ENCODE measurements around the gene BTBD2. TPM values are rescaled to one million over a fixed set of nuclear protein-coding genes. Genes with fewer than 3 reads are reported as not detected.

The BTBD2 gene
- total and polyA plus RNA-seq, 2 of the 13 experiments (the other 11 are each of a cell fraction or from before 2014, with no cell fraction given), result 28.1 to 45.3 TPM

DNA sequence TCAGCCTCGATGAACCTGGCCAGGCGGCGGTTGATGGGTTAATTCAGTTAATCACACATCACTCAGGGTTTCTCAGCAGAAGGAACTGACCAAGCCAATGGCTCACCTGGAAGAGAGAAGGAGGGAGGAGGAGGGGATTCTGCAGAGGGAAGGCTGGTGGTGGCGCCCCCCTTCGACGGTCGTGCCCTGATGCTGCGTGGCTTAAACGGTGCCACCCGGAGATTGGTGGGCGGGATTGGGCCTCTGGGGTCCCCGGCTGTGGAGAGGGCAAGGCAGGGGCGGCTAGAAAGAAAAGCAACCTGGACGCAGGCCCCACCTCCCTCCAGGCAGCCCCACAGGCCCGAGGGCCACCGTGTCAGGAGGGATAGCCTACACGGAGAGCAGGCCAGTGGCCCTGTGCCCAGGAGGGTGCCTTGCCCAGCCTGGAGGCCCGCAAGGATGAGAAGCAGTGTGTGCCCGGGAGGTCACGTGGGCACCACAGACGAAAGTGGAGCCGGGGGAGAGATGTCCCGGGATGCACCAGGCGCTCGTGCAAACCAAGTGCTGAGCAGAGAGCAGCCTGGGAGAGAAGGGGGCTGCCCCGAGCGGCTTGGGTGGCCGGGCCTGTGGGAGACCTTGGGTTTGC, 58.5 kb downstream of the BTBD2 start:
- WGBS (ENCODE audit: low lambda C conversion rate), result 98% methylated on average over 28 of the region's 28 CpGs
- in situ Hi-C loops (cut with HindIII; ENCODE audit: extremely low pct_ligation_motif_present, low pct_unique_long_range_greater_than_20kb), result no loop called here
- Histone ChIP-seq H4K20me1 (ENCODE audit: insufficient read depth, low read length) (peaks cover 38% of the 10 kb centered on the region; the same call in 1 of the 2 replicates), H2AFZ (ENCODE audit: low read length) (no peak overlapping the region), H3K4me1 (ENCODE audit: insufficient read depth, low read length) (no peaks in the 10 kb centered on the region), H3K4me2 (ENCODE audit: low read depth, low read length) (no peak overlapping the region), H3K9ac (ENCODE audit: insufficient read depth, low read depth, low read length) (no peak overlapping the region), H3K79me2 (ENCODE audit: insufficient read depth, low read length) (peaks cover 28% of the 10 kb centered on the region), H3K4me3 (replicated peaks in 1 of 3; ENCODE audit: insufficient read depth in 1 of 3, low read depth in 2 of 3, low read length in 3 of 3) (no peak overlapping the region), H3K27ac (ENCODE audit: extremely low read length, insufficient read depth, low read length) (no peak overlapping the region), H3K27me3 (ENCODE audit: control insufficient read depth in 1 of 2, insufficient read depth in 2 of 2, low read length in 2 of 2) (no peaks in the 10 kb centered on the region), H3K36me3 (replicated peaks in 1 of 2; ENCODE audit: control insufficient read depth in 1 of 2, insufficient read depth in 2 of 2, low read length in 2 of 2) (peaks cover 5 to 12% of the 10 kb centered on the region in 2 experiments; a peak in 3 of 5 replicates), H3K9me3 (ENCODE audit: low read length) (no peaks in the 10 kb centered on the region)
- no peak for FAIRE-seq
- intact Hi-C loops (cut with micrococcal nuclease; ENCODE audit: unreplicated experiment), result no loop called here
- no peak for DNase-seq (ENCODE audit: low spot score)
- TF ChIP-seq, protein P1, sequence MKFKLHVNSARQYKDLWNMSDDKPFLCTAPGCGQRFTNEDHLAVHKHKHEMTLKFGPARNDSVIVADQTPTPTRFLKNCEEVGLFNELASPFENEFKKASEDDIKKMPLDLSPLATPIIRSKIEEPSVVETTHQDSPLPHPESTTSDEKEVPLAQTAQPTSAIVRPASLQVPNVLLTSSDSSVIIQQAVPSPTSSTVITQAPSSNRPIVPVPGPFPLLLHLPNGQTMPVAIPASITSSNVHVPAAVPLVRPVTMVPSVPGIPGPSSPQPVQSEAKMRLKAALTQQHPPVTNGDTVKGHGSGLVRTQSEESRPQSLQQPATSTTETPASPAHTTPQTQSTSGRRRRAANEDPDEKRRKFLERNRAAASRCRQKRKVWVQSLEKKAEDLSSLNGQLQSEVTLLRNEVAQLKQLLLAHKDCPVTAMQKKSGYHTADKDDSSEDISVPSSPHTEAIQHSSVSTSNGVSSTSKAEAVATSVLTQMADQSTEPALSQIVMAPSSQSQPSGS (CRISPR knock-in tag; IDR thresholded peaks at IDR 0.05), result no peak
- TF ChIP-seq SRSF9 (IDR thresholded peaks at IDR 0.05; ENCODE audit: borderline replicate concordance, insufficient read depth, low read depth, low read length, poor library complexity, severe bottlenecking) (no peak), ZNF451 (CRISPR knock-in tag; IDR thresholded peaks at IDR 0.05) (no peak), GTF2F1 (IDR thresholded peaks at IDR 0.05; ENCODE audit: low read length) (no peak), ZSCAN9 (CRISPR knock-in tag; IDR thresholded peaks at IDR 0.05; ENCODE audit: borderline replicate concordance) (no peak), AGO2 (optimal IDR thresholded peaks at IDR 0.05; ENCODE audit: low read depth, low read length) (peak; percentile 59), ZNF768 (CRISPR knock-in tag; IDR thresholded peaks at IDR 0.05) (no peak)
- TF ChIP-seq, protein P2, sequence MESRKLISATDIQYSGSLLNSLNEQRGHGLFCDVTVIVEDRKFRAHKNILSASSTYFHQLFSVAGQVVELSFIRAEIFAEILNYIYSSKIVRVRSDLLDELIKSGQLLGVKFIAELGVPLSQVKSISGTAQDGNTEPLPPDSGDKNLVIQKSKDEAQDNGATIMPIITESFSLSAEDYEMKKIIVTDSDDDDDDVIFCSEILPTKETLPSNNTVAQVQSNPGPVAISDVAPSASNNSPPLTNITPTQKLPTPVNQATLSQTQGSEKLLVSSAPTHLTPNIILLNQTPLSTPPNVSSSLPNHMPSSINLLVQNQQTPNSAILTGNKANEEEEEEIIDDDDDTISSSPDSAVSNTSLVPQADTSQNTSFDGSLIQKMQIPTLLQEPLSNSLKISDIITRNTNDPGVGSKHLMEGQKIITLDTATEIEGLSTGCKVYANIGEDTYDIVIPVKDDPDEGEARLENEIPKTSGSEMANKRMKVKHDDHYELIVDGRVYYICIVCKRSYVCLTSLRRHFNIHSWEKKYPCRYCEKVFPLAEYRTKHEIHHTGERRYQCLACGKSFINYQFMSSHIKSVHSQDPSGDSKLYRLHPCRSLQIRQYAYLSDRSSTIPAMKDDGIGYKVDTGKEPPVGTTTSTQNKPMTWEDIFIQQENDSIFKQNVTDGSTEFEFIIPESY (CRISPR knock-in tag; IDR thresholded peaks at IDR 0.05), result no peak
- BruUV-seq (replicated peaks), result no TSS peak
- ChIA-PET CTCF (ENCODE audit: low intra/inter-chr PET ratio, low total read pairs) (no interaction called here), POLR2A (no interaction called here)
- no peak for ATAC-seq

Data from HepG2 (cell line).